Kidney (tissue), 14 donors: ENCODE results near the gene LRP10. TPM values are rescaled to one million over a fixed set of nuclear protein-coding genes. Genes with fewer than 3 reads are reported as not detected.

Experiments used
- DNase-seq, 5 donors: peaks; one replicate each; pipeline ENCODE4 v3.0.0-alpha.2; 2013 to 2020
- FAIRE-seq: peaks from 2 replicates; lab custom pipeline; 2012; peaks lifted over from hg19 to GRCh38; lab: Jason Lieb, UNC
- H3K27ac ChIP-seq, 2 donors: one replicate each; pipeline ENCODE4 v1.7.0; 2013; ENCODE audit warnings: low read depth in 2 of 2, low read length in 2 of 2, inconsistent platforms in 1 of 2
- H3K27me3 ChIP-seq: one replicate; pipeline ENCODE4 v1.7.1; 2013; ENCODE audit warnings: low read length, inconsistent platforms; ENCODE audit not compliant: control insufficient read depth, insufficient read depth
- H3K36me3 ChIP-seq, 3 donors: one replicate each; pipeline versions ENCODE4 v1.7.0 to v1.7.1; 2013; ENCODE audit warnings: low read length in 3 of 3, control low read depth in 1 of 3, inconsistent platforms in 1 of 3; ENCODE audit not compliant: insufficient read depth in 3 of 3, control insufficient read depth in 2 of 3
- H3K4me1 ChIP-seq, 3 donors: one replicate each; pipeline versions ENCODE4 v1.7.0 to v1.7.1; 2013; ENCODE audit warnings: low read length in 3 of 3, inconsistent platforms in 1 of 3, low read depth in 1 of 3; ENCODE audit not compliant: control insufficient read depth in 2 of 3, insufficient read depth in 2 of 3
- H3K4me3 ChIP-seq, 3 donors: one replicate each; pipeline versions ENCODE4 v1.7.0 to v1.8.1; 2013; ENCODE audit warnings: low read length in 3 of 3, control low read depth in 1 of 3, inconsistent platforms in 1 of 3
- H3K9ac ChIP-seq, 3 donors: one replicate each; pipeline versions ENCODE4 v1.7.0 to v1.7.1; 2013; ENCODE audit warnings: low read length in 3 of 3, control low read depth in 1 of 3, inconsistent platforms in 1 of 3
- H3K9me3 ChIP-seq, 3 donors: one replicate each; pipeline versions ENCODE4 v1.7.0 to v1.7.1; 2013; ENCODE audit warnings: low read length in 3 of 3, control low read depth in 1 of 3, inconsistent platforms in 1 of 3; ENCODE audit not compliant: control insufficient read depth in 2 of 3, insufficient read depth in 1 of 3
- intact Hi-C: fragments of 100-400 bp; cut with DNase I; formaldehyde crosslinking; loops from one replicate; pipeline ENCODE4 v1.11.1; 2022
- polyA plus RNA-seq: library from polyadenylated mRNA; stranded (reverse); fragments of 350-450 nt; fragmentation: Illumina TruSeq; extraction: RNeasy Lipid Tissue Mini Kit (QIAGEN cat#74804); gene quantifications from one replicate; pipeline ENCODE4 v1.2.3, GENCODE V29; 2014; ENCODE audit warnings: low read depth, low replicate concordance; ENCODE audit not compliant: insufficient read depth
- total RNA-seq: library from RNA; stranded (reverse); fragmentation: NEBNext Ultra II Directional; extraction: Animal tissue kit (Norgen Biotek cat#: 25700); gene quantifications from one replicate; pipeline ENCODE4 v1.2.1, GENCODE V29; 2021
- TF ChIP-seq, protein P1 (sequence below): IDR thresholded peaks from 3 replicates; pipeline ENCODE4 v1.5.1; 2012; ENCODE audit warnings: mild to moderate bottlenecking, moderate library complexity, borderline replicate concordance; ENCODE audit not compliant: insufficient read depth; ENCODE audit errors: extremely low read depth
- donor health status: control.
- donor health status: control.
- donor health status: control.
- donor health status: control.
- donor health status: control.
- donor health status: DM: yes; HTN: yes; CAD: no.
- donor health status: Normal renal cell carcinoma (clear cell type).

LRP10 gene
- total and polyA plus RNA-seq, 2 donors from 2014 or later, result 74.7 to 207 TPM

DNA sequence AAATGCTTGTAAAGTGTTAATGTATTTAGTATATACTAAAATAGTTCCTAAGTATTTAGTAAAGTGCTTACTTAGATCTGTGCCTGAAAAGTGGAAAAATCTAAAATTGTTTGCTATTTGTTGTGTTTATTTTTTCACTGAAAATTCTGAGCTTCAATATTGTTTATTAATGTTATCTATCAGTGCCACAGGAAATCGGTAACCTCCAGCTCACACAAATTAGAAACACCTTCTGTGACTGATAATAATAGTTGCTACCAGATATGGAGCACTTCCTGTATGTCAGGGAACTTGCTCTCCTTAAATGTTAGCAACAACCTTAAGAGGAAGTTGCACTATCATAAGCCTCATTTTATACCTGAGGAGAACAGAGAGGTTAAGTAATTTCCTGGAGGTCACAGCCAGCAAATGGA, 723 bp upstream of the LRP10 start:
- H3K36me3 ChIP-seq, result peaks cover 0 to 29% (median 17%) of the 10 kb centered on the region in 3 donors
- H3K9ac ChIP-seq, result peak overlapping the region; percentile 39 to 89 (median 47)
- intact Hi-C loops, result no loop called here
- FAIRE-seq, result no peak
- H3K9me3 ChIP-seq, result no peaks in the 10 kb centered on the region
- H3K27ac ChIP-seq, result peak overlapping the region; percentile 98 to 99
- TF ChIP-seq, protein P1, sequence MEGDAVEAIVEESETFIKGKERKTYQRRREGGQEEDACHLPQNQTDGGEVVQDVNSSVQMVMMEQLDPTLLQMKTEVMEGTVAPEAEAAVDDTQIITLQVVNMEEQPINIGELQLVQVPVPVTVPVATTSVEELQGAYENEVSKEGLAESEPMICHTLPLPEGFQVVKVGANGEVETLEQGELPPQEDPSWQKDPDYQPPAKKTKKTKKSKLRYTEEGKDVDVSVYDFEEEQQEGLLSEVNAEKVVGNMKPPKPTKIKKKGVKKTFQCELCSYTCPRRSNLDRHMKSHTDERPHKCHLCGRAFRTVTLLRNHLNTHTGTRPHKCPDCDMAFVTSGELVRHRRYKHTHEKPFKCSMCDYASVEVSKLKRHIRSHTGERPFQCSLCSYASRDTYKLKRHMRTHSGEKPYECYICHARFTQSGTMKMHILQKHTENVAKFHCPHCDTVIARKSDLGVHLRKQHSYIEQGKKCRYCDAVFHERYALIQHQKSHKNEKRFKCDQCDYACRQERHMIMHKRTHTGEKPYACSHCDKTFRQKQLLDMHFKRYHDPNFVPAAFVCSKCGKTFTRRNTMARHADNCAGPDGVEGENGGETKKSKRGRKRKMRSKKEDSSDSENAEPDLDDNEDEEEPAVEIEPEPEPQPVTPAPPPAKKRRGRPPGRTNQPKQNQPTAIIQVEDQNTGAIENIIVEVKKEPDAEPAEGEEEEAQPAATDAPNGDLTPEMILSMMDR, result no peak
- H3K4me1 ChIP-seq, result peaks cover 6 to 12% (median 6%) of the 10 kb centered on the region in 3 donors
- no peak for DNase-seq
- H3K27me3 ChIP-seq, result no peaks in the 10 kb centered on the region
- H3K4me3 ChIP-seq, result peak overlapping the region; percentile 63 to 92 (median 75)

DNA sequence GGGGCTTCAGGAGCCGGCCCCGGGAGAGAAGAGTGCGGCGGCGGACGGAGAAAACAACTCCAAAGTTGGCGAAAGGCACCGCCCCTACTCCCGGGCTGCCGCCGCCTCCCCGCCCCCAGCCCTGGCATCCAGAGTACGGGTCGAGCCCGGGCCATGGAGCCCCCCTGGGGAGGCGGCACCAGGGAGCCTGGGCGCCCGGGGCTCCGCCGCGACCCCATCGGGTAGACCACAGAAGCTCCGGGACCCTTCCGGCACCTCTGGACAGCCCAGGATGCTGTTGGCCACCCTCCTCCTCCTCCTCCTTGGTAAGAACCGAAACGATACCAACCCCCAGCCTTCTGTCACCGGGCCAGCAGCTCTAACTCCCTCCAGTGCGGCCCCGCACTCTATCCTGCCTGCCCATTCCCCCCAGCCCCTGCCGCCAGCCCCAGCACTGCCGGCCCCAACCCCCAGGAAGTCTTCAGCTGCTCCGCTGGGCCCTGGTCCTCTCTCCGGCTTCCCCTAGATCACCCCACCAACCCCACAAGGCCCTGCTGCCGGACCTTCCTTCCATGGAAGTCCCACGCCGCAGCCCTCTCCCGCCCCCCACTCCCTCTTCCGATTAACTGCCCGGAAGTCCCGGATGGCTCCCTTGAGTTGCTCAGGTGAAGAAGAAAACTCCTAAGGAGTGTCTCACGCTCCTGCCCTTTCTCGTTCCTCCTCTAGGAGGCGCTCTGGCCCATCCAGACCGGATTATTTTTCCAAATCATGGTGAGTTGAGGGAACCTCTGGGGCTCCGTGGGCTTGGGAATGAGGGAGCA, 693 bp downstream of the LRP10 start:
- intact Hi-C loops, result no loop called here

DNA sequence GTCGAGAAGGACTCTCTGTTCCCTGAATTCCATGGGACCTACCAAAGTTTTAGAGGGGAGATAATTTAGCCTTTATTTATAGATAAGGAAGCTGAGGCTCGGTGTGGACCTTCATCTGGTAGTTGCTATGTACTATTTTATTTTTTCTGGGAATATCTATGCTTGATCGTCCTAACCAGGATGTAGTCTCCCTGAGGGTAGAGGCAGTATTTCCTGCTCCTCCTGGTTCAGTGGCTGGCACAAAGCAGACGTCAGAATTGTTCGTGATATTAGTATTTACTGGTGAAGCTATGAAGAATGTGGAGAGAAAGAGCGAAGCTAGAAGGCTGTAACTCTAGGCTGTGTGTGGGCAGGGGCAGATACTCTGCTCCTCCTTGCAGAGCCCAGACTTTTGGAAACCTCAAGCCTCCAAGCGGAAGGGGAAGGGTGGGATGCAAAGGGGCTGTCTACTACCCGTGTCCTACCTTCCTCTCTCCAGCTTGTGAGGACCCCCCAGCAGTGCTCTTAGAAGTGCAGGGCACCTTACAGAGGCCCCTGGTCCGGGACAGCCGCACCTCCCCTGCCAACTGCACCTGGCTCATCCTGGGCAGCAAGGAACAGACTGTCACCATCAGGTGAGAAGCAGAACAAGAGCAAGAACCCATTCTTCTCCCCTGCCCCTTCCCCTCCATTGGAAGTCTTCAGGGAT, 1.4 kb downstream of the LRP10 start:
- TF ChIP-seq, protein P1, result no peak
- DNase-seq, result peak in 2 of 5 donors; percentile 52 to 56
- intact Hi-C loops, result no loop called here
- no peaks in the 10 kb centered on the region for H3K27me3 ChIP-seq
- H3K27ac ChIP-seq, result peak overlapping the region; percentile 98 to 99
- H3K9me3 ChIP-seq, result no peaks in the 10 kb centered on the region
- peak overlapping the region; percentile 47 to 75 (median 63) for H3K4me3 ChIP-seq
- no peak for FAIRE-seq
- peaks cover 2 to 49% (median 29%) of the 10 kb centered on the region in 3 donors for H3K36me3 ChIP-seq
- peaks cover 6 to 12% (median 6%) of the 10 kb centered on the region in 3 donors for H3K4me1 ChIP-seq
- peak overlapping the region; percentile 34 to 81 (median 47) for H3K9ac ChIP-seq

More for the DNA sequence above, 693 bp downstream of the LRP10 start:
- peak; percentile 91 to 97 (median 94) for DNase-seq
- H3K9me3 ChIP-seq, result no peaks in the 10 kb centered on the region
- peaks cover 6 to 12% (median 6%) of the 10 kb centered on the region in 3 donors for H3K4me1 ChIP-seq
- peak overlapping the region; percentile 47 to 75 (median 63) for H3K4me3 ChIP-seq
- no peak for FAIRE-seq
- H3K27ac ChIP-seq, result peak overlapping the region; percentile 98 to 99
- TF ChIP-seq, protein P1, result peak; percentile 97
- H3K36me3 ChIP-seq, result peaks cover 2 to 42% (median 27%) of the 10 kb centered on the region in 3 donors
- no peaks in the 10 kb centered on the region for H3K27me3 ChIP-seq
- peak overlapping the region; percentile 34 to 81 (median 47) for H3K9ac ChIP-seq
